ENCODE measurements around the gene USP10. TPM values are rescaled to one million over a fixed set of nuclear protein-coding genes. Genes with fewer than 3 reads are reported as not detected.

The USP10 gene
- polyA plus RNA-seq, 2 of the 4 experiments (the other 2 are of a cell fraction): 61.5 to 93.5 TPM

- no peak for FAIRE-seq
- POLR2A ChIA-PET: no interaction called here
- ATAC-seq: no peak
- CTCF ChIA-PET: interaction anchor here (0.5 to 1.9 kb wide), 2 partner anchors 163 to 172 kb away, joined by 3 to 9 read pairs; no protein-coding TSS in a partner anchor
- 89% methylated on average over 7 of the region's 7 CpGs for WGBS (ENCODE audit: missing lambda C conversion rate)
- H3K4me1 ChIP-seq: peaks cover 9% of the 10 kb centered on the region; the same call in 1 of the 3 replicates
- no peaks in the 10 kb centered on the region for H3K9me3 ChIP-seq
- DNase-seq (ENCODE audit: low read depth in 1 of 2, low spot score in 1 of 2): no peak
- no peak overlapping the region for H3K4me3 ChIP-seq
- no peak for TF ChIP-seq ZSCAN20 (CRISPR knock-in tag; IDR thresholded peaks at IDR 0.05)
- no peak for TF ChIP-seq PHF8 (IDR thresholded peaks at IDR 0.05; ENCODE audit: borderline replicate concordance, low read depth)
- no peak for TF ChIP-seq E2F6 (IDR thresholded peaks at IDR 0.05; ENCODE audit: borderline replicate concordance, low read depth)
- no peak for TF ChIP-seq TP53 (CRISPR knock-in tag; IDR thresholded peaks at IDR 0.05)
- no peak for TF ChIP-seq HEYL (CRISPR knock-in tag; IDR thresholded peaks at IDR 0.05)
- H3K27ac ChIP-seq: no peak overlapping the region
- H3K4me2 ChIP-seq: no peak overlapping the region
Measured at GRCh38 chr16:84807776-84808175, 108.0 kb downstream of the USP10 start.

GRCh38 chr16:84808826-84809225 lies 109.0 kb downstream of the USP10 start:
- FAIRE-seq: no peak
- H3K4me2 ChIP-seq: no peak overlapping the region
- no peaks in the 10 kb centered on the region; the same call in 2 of the 3 replicates for H3K9me3 ChIP-seq
- peaks cover 9% of the 10 kb centered on the region; the same call in 1 of the 3 replicates for H3K4me1 ChIP-seq
- TF ChIP-seq EHF (CRISPR knock-in tag; IDR thresholded peaks at IDR 0.05) (no peak), MAX (IDR thresholded peaks at IDR 0.05) (no peak), RARB (CRISPR knock-in tag; IDR thresholded peaks at IDR 0.05) (no peak), HES2 (IDR thresholded peaks at IDR 0.05) (no peak), NFE2L2 (conservative IDR thresholded peaks at IDR 0.05; ENCODE audit: low read length) (no peak), HDAC2 (IDR thresholded peaks at IDR 0.05) (no peak)
- POLR2A ChIA-PET: no interaction called here
- ATAC-seq: peak in 1 of 2 experiments; percentile 31; a peak in 1 of 6 replicates
- no peak for DNase-seq (ENCODE audit: low read depth in 1 of 2, low spot score in 1 of 2)
- CTCF ChIA-PET: interaction anchor here (0.7 to 1.9 kb wide), 2 partner anchors 161 to 207 kb away, joined by 3 to 9 read pairs; no protein-coding TSS in a partner anchor
- H3K27ac ChIP-seq: no peak overlapping the region
- H3K4me3 ChIP-seq: no peak overlapping the region
- 73% methylated on average over 8 of the region's 8 CpGs for WGBS (ENCODE audit: missing lambda C conversion rate)

GRCh38 chr16:84810518-84811273 lies 110.9 kb downstream of the USP10 start:
- H3K4me1 ChIP-seq: peaks cover 9% of the 10 kb centered on the region; the same call in 1 of the 3 replicates
- DNase-seq (ENCODE audit: low read depth in 1 of 2, low spot score in 1 of 2) (no peak), ATAC-seq (no peak), FAIRE-seq (no peak)
- H3K4me2 ChIP-seq: no peak overlapping the region
- no peak overlapping the region for H3K27ac ChIP-seq
- POLR2A ChIA-PET: no interaction called here
- no peaks in the 10 kb centered on the region; the same call in 2 of the 3 replicates for H3K9me3 ChIP-seq
- no peak overlapping the region for H3K4me3 ChIP-seq
- WGBS (ENCODE audit: missing lambda C conversion rate): 68% methylated on average over 17 of the region's 17 CpGs
- TF ChIP-seq CTCF (IDR thresholded peaks at IDR 0.05) (no peak), ATOH8 (CRISPR knock-in tag; IDR thresholded peaks at IDR 0.05; ENCODE audit: low read depth) (no peak), HOXA7 (CRISPR knock-in tag; IDR thresholded peaks at IDR 0.05) (no peak), HEYL (CRISPR knock-in tag; IDR thresholded peaks at IDR 0.05) (no peak), MYC (IDR thresholded peaks at IDR 0.05; ENCODE audit: borderline replicate concordance, low read length) (no peak), HDAC2 (IDR thresholded peaks at IDR 0.05) (no peak), CBX8 (IDR thresholded peaks at IDR 0.05) (no peak), CBX2 (IDR thresholded peaks at IDR 0.05; ENCODE audit: borderline replicate concordance, low read depth) (no peak), BCL3 (IDR thresholded peaks at IDR 0.05) (no peak), MAZ (IDR thresholded peaks at IDR 0.05; ENCODE audit: borderline replicate concordance, low read depth, low read length) (no peak), MAFK (IDR thresholded peaks at IDR 0.05; ENCODE audit: partially characterized antibody) (no peak), FOXS1 (CRISPR knock-in tag; IDR thresholded peaks at IDR 0.05) (no peak), E2F6 (IDR thresholded peaks at IDR 0.05; ENCODE audit: borderline replicate concordance, low read depth) (no peak), RFX5 (IDR thresholded peaks at IDR 0.05) (no peak), ZC3H11A (IDR thresholded peaks at IDR 0.05) (no peak), PHF8 (IDR thresholded peaks at IDR 0.05; ENCODE audit: borderline replicate concordance, low read depth) (no peak)
- CTCF ChIA-PET: interaction anchor here (1.3 to 1.4 kb wide), 3 partner anchors 9 to 55 kb away, joined by 3 to 7 read pairs (median 3); partner anchors contain the start of gene CRISPLD2

Data from A549 (cell line).